HK-2 (cell line): ENCODE results near the gene ATP5F1C.

Source experiments
- DNase-seq: peaks from one replicate; pipeline ENCODE4 v3.0.0-alpha.2; 2018; ENCODE audit not compliant: unreplicated experiment

The ATP5F1C gene

GRCh38 chr10:7853226-7853842, 65.4 kb downstream of the ATP5F1C start:
- DNase-seq: no peak

DNA sequence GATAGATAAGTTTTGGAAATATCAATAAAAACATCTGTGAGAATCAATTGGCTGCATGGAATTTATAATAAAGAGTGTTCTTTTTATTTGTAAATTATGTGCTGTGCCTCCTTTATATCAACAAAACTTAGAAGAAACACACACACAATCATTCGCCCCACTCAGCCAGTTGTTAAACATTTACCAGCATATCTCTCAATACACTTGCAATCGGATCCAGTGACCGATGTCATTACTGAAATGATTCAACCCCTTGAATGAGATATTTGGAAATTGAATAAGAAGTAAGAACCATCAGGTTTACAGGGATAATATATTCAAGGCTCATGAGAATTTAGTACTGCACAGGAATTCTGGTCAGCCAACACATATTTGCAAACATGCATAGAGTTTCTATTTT, 65.9 kb downstream of the ATP5F1C start:
- no peak for DNase-seq

- no peak for DNase-seq
Measured at GRCh38 chr10:7855205-7855604, 67.2 kb downstream of the ATP5F1C start.

DNA sequence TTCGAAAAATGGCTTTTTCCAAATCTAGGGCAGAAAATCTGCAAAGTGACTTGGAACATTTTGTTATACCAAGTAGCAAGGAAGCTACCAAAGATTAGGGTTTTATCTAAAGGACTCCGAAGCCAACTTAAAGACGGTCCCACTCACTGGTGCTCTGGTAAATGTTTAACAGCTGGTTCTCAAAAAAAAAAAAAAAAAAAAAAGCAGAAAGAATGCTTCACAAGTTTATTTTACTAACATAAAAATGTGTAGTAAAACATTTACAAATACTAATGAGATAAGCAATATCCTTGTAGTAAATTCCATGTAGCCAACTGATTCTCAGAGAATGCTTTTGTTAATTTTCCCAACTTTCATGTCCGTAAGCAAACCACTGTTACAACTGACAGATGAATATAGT, 68.7 kb downstream of the ATP5F1C start:
- no peak for DNase-seq

DNA sequence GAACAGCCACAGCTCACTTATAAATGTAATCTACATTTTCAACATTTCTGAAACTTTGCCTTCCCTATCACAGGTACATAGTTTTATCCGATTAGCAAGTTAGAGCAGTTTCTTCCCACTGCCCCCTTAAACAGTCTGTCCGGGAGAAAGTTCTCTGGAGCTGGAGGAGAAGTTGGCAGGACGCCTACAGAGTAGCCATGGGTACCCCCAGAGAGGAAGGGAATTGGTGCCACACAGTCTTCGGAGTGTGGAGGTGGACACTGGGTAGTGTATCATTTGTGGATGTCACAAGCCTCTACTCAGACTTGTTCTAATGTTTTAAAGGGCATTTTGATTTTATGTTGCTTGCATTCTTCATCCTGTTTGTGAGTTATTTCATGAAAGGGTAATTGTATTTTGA, 69.3 kb downstream of the ATP5F1C start:
- DNase-seq: no peak
